HepG2 (cell line): Measurements from ENCODE around the gene EMP2. TPM values are rescaled to one million over a fixed set of nuclear protein-coding genes. Genes with fewer than 3 reads are reported as not detected.

Experiments
- CC2D1A ChIP-seq: sonication (generic); formaldehyde crosslinking; IDR thresholded peaks from 2 replicates; pipeline ENCODE4 v1.8.1; 2023; ENCODE audit warnings: mild to moderate bottlenecking, missing genetic modification reagents
- CENPX ChIP-seq: sonication (generic); formaldehyde crosslinking; IDR thresholded peaks from 2 replicates; pipeline ENCODE4 v1.9.0; 2021; ENCODE audit warnings: mild to moderate bottlenecking, missing genetic modification reagents, moderate library complexity
- EZH2 ChIP-seq: conservative IDR thresholded peaks from 2 replicates; pipeline ENCODE4 v1.6.1; 2012; ENCODE audit warnings: mild to moderate bottlenecking, low read depth, low read length, moderate library complexity
- FUBP1 ChIP-seq: sonication (generic); formaldehyde crosslinking; IDR thresholded peaks from 2 replicates; pipeline ENCODE4 v1.5.1; 2020; ENCODE audit warnings: missing genetic modification reagents, mild to moderate bottlenecking, borderline replicate concordance
- ISL2 ChIP-seq: sonication (generic); formaldehyde crosslinking; IDR thresholded peaks from 2 replicates; pipeline ENCODE4 v1.5.0; 2020; ENCODE audit warnings: missing genetic modification reagents
- PRDM15 ChIP-seq: sonication (generic); formaldehyde crosslinking; IDR thresholded peaks from 2 replicates; pipeline ENCODE4 v1.4.0; 2020; ENCODE audit warnings: missing genetic modification reagents
- RXRB ChIP-seq: IDR thresholded peaks from 2 replicates; pipeline ENCODE4 v1.6.1; 2016; ENCODE audit warnings: borderline replicate concordance, missing genetic modification reagents, missing compliant biosample characterization
- TCF7 ChIP-seq: sonication (generic); IDR thresholded peaks from 2 replicates; pipeline ENCODE4 v1.6.1; 2016; ENCODE audit warnings: antibody characterized with exemption, low read depth
- ZBTB25 ChIP-seq: IDR thresholded peaks from 2 replicates; pipeline ENCODE4 v1.6.1; 2018; ENCODE audit warnings: missing genetic modification reagents
- ZBTB46 ChIP-seq: sonication (generic); formaldehyde crosslinking; IDR thresholded peaks from 2 replicates; pipeline ENCODE4 v1.4.0; 2020; ENCODE audit warnings: mild to moderate bottlenecking, missing genetic modification reagents, borderline replicate concordance
- ZNF34 ChIP-seq: sonication (generic); formaldehyde crosslinking; IDR thresholded peaks from 2 replicates; pipeline ENCODE4 v1.4.0; 2020; ENCODE audit warnings: mild to moderate bottlenecking, missing genetic modification reagents, borderline replicate concordance
- ZNF572 ChIP-seq: sonication (generic); formaldehyde crosslinking; IDR thresholded peaks from 2 replicates; pipeline ENCODE4 v1.5.1; 2020; ENCODE audit warnings: mild to moderate bottlenecking, missing genetic modification reagents
- ZNF629 ChIP-seq: sonication (generic); formaldehyde crosslinking; conservative IDR thresholded peaks from 2 replicates; pipeline ENCODE4 v1.5.0; 2020; ENCODE audit warnings: missing genetic modification reagents
- ZNF709 ChIP-seq: sonication (generic); formaldehyde crosslinking; IDR thresholded peaks from 2 replicates; pipeline ENCODE4 v1.5.0; 2020; ENCODE audit warnings: mild to moderate bottlenecking, missing genetic modification reagents
- ZNF773 ChIP-seq: sonication (generic); formaldehyde crosslinking; IDR thresholded peaks from 2 replicates; pipeline ENCODE4 v1.4.0; 2020; ENCODE audit warnings: missing genetic modification reagents, borderline replicate concordance
- ZSCAN9 ChIP-seq: IDR thresholded peaks from 2 replicates; pipeline ENCODE4 v1.6.1; 2016; ENCODE audit warnings: borderline replicate concordance
- ZXDC ChIP-seq: sonication (generic); formaldehyde crosslinking; IDR thresholded peaks from 2 replicates; pipeline ENCODE4 v1.5.0; 2020; ENCODE audit warnings: mild to moderate bottlenecking, missing genetic modification reagents
- polyA plus RNA-seq, 8 experiments: library from polyadenylated mRNA; depleted of rRNA in 3 of 8; stranded (reverse) in 7 of 8; unstranded in 1 of 8; fragments of >200 nt; fragmentation: Illumina TruSeq in 4 of 8; extraction: Trizol in 4 of 8; gene quantifications; 2 replicates each; pipeline versions ENCODE4 v1.2.1 to v1.2.3, GENCODE V29; 2011 to 2016; ENCODE audit warnings: low read depth in 4 of 8, missing spikeins in 1 of 8, mixed read lengths in 1 of 8; ENCODE audit not compliant: insufficient read depth in 1 of 8
- total RNA-seq, 5 experiments: library from RNA; depleted of rRNA; stranded (reverse); fragments of >200 nt; fragmentation: Illumina TruSeq; extraction: Trizol; gene quantifications; 2 replicates each; pipeline ENCODE4 v1.2.3, GENCODE V29; 2016; ENCODE audit warnings: low read depth in 1 of 5

Gene EMP2
- total and polyA plus RNA-seq, 2 of the 13 experiments (the other 11 are each of a cell fraction or from before 2014, with no cell fraction given): 24.6 to 91.2 TPM

GRCh38 chr16:10616756-10617640 lies 36.6 kb upstream of the EMP2 start (continued):
- TF ChIP-seq ZBTB46 (no peak), CENPX (CRISPR knock-in tag) (no peak), ZNF34 (CRISPR knock-in tag) (peak; percentile 96; the same call in 1 of the 2 replicates), CC2D1A (peak; percentile 56; the same call in 1 of the 2 replicates), EZH2 (no peak), ZNF709 (no peak), FUBP1 (CRISPR knock-in tag) (no peak), ZXDC (CRISPR knock-in tag) (no peak), ZSCAN9 (CRISPR knock-in tag) (peak; percentile 86; the same call in 1 of the 2 replicates), TCF7 (peak; percentile 63; the same call in 1 of the 2 replicates), ZNF629 (CRISPR knock-in tag) (no peak), ZNF572 (peak; percentile 85), ZNF773 (CRISPR knock-in tag) (no peak), PRDM15 (no peak; the same call in 1 of the 2 replicates), RXRB (CRISPR knock-in tag) (peak; percentile 85), ZBTB25 (CRISPR knock-in tag) (peak; percentile 38; the same call in 1 of the 2 replicates), ISL2 (CRISPR knock-in tag) (0 out of 2 replicates have a peak, but pooled peaks have one; percentile 54)
